Stomach smooth muscle (tissue), 2 donors: ENCODE data around the gene SPRYD7.
"Not testable (repeated sequence)": the region's sequence is repeated elsewhere in the genome, so short reads cannot be mapped to it uniquely, and the experiment has no call there.

Source experiments
- H3K27ac ChIP-seq: one replicate; pipeline ENCODE4 v1.7.0; 2013; ENCODE audit warnings: mild to moderate bottlenecking, low read length, inconsistent platforms
- H3K27me3 ChIP-seq, 2 donors: one replicate each; pipeline ENCODE4 v1.7.0; 2013; ENCODE audit warnings: low read length in 2 of 2; ENCODE audit not compliant: insufficient read depth in 2 of 2, control insufficient read depth in 1 of 2
- H3K36me3 ChIP-seq, 2 donors: one replicate each; pipeline ENCODE4 v1.7.0; 2013; ENCODE audit warnings: low read length in 2 of 2; ENCODE audit not compliant: control insufficient read depth in 2 of 2, insufficient read depth in 2 of 2
- H3K4me1 ChIP-seq: one replicate; pipeline ENCODE4 v1.7.0; 2013; ENCODE audit warnings: low read length; ENCODE audit not compliant: control insufficient read depth, insufficient read depth
- H3K4me3 ChIP-seq, 2 donors: one replicate each; pipeline ENCODE4 v1.7.0; 2013; ENCODE audit warnings: low read length in 2 of 2
- H3K9ac ChIP-seq, 2 donors: one replicate each; pipeline ENCODE4 v1.7.0; 2013; ENCODE audit warnings: low read length in 2 of 2, mild to moderate bottlenecking in 1 of 2
- H3K9me3 ChIP-seq, 2 donors: one replicate each; pipeline ENCODE4 v1.7.0; 2013; ENCODE audit warnings: low read length in 2 of 2; ENCODE audit not compliant: control insufficient read depth in 2 of 2
- donor health status: healthy.
- donor health status: Pancreatic carcinoma.

SPRYD7 gene

GRCh38 chr13:49954674-49955455 lies 18.7 kb upstream of the SPRYD7 start:
- Histone ChIP-seq H3K4me1 (no peaks in the 10 kb centered on the region), H3K27me3 (no peaks in the 10 kb centered on the region), H3K4me3 (no peak overlapping the region), H3K27ac (no peak overlapping the region), H3K9ac (no peak overlapping the region), H3K36me3 (no peaks in the 10 kb centered on the region), H3K9me3 (no peaks in the 10 kb centered on the region)

GRCh38 chr13:49953560-49953959 lies 17.4 kb upstream of the SPRYD7 start:
- no peak overlapping the region for H3K27ac ChIP-seq

DNA sequence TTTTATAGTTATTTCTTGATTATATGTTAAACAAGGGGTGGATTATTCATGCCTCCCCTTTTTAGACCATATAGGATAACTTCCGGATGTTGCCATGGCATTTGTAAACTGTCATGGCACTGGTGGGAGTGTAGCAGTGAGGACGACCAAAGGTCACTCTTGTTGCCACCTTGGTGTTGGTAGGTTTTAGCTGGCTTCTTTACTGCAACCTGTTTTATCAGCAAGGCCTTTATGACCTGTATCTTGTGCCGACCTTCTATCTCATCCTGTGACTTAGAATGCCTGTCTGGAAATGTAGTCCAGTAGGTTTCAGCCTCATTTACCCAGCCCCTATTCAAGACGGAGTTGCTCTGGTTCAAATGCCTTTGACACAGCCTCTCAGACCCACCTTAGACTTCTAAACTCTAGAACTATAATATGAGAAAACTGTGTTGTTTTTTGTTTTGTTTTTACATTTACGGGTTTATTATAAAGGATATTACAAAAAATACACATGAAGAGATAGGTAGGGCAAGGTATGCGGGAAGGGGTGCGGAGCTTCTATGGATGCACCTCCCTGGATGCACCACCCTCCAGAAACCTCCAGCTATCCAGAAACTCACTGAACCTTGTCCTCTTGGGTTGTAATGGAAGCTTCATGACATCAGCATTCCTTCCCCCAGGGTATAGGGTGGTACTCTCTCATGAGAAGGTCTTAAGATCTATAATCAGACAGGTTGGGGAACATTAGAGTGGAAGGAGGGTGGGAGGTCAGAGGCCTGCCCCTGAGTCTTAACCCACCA lies 15.8 kb upstream of the SPRYD7 start:
- no peak overlapping the region for H3K9ac ChIP-seq
- no peak overlapping the region for H3K27ac ChIP-seq
- no peaks in the 10 kb centered on the region for H3K4me1 ChIP-seq
- no peaks in the 10 kb centered on the region for H3K27me3 ChIP-seq
- no peaks in the 10 kb centered on the region for H3K9me3 ChIP-seq
- H3K36me3 ChIP-seq, result no peaks in the 10 kb centered on the region
- H3K4me3 ChIP-seq, result no peak overlapping the region

More at GRCh38 chr13:49953560-49953959, 17.4 kb upstream of the SPRYD7 start:
- Histone ChIP-seq H3K27me3 (no peaks in the 10 kb centered on the region), H3K4me3 (no peak overlapping the region), H3K9me3 (no peaks in the 10 kb centered on the region), H3K4me1 (no peaks in the 10 kb centered on the region), H3K36me3 (no peaks in the 10 kb centered on the region), H3K9ac (no peak overlapping the region)

- not testable (repeated sequence) for H3K36me3 ChIP-seq, H3K9ac ChIP-seq, H3K27ac ChIP-seq, H3K4me3 ChIP-seq, H3K4me1 ChIP-seq, H3K9me3 ChIP-seq, H3K27me3 ChIP-seq
These were observed 12.7 kb upstream of the SPRYD7 start for GRCh38 chr13:49948777-49949270.

DNA sequence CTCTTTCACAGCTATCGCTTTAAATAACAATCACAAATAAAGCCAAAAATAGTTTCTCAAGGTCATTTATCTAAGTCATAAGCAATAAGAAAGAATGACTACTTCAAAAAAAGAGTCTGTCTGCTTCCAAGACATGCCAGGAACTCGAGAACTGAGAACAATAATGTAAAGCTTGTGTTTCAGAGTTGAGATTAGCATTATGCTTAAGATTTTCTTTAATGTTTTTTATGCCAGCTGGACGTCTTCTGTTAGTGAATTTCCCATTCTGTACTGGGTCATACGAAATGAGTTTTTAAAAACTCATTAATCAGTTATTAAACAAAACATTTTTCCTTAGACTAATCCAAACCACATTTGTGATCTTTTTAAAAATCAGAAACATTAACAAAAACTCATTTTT lies 3.2 kb upstream of the SPRYD7 start:
- Histone ChIP-seq H3K9me3 (no peaks in the 10 kb centered on the region), H3K9ac (no peak overlapping the region), H3K36me3 (no peaks in the 10 kb centered on the region), H3K27ac (no peak overlapping the region), H3K4me1 (peaks cover 8% of the 10 kb centered on the region), H3K27me3 (no peaks in the 10 kb centered on the region), H3K4me3 (no peak overlapping the region)

DNA sequence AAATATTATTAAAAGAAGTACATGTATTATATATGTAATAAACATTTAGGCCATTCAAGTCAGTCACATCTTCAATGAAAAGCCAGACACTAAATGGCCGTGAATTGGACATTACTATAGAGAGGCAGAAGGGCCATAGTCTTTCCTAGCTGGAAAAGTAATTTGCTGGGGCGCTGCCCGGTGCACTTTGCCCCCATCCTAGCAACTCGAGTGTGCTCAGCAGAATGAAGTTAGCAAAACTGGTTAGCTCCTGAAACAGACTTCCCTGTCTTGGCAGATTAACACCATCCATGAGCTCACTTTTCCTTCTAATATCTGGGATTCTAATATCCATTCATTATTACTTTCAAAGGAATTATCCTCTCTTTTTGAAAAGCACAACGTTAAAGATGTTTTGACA lies 2.8 kb upstream of the SPRYD7 start:
- Histone ChIP-seq H3K27ac (no peak overlapping the region), H3K9ac (no peak overlapping the region), H3K36me3 (no peaks in the 10 kb centered on the region), H3K27me3 (no peaks in the 10 kb centered on the region), H3K4me3 (no peak overlapping the region), H3K4me1 (peaks cover 8% of the 10 kb centered on the region), H3K9me3 (no peaks in the 10 kb centered on the region)

GRCh38 chr13:49938314-49938713 lies 2.2 kb upstream of the SPRYD7 start:
- H3K27me3 ChIP-seq, result no peaks in the 10 kb centered on the region
- H3K9me3 ChIP-seq, result no peaks in the 10 kb centered on the region
- H3K36me3 ChIP-seq, result no peaks in the 10 kb centered on the region
- H3K9ac ChIP-seq, result no peak overlapping the region
- H3K27ac ChIP-seq, result no peak overlapping the region
- H3K4me3 ChIP-seq, result no peak overlapping the region
- H3K4me1 ChIP-seq, result peaks cover 8% of the 10 kb centered on the region

DNA sequence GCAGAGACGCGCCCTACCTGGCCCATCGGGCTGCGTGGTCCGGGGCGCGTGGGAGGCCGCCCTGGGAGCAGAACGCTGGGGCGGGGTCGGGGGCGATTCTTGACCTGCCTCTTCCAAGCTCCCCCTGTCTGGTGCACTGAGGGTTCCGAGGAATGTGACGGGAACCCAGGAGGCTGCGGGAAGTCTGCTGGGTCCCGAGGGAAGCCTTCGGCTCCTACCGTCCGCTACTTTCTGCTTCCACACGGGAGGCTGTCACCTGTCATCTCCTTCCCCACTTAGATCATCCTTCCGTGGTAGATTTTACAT lies 781 bp upstream of the SPRYD7 start:
- Histone ChIP-seq H3K36me3 (no peaks in the 10 kb centered on the region), H3K9ac (peak overlapping the region; percentile 66 to 83), H3K9me3 (no peaks in the 10 kb centered on the region), H3K4me1 (peaks cover 8% of the 10 kb centered on the region), H3K27me3 (no peaks in the 10 kb centered on the region), H3K4me3 (peak overlapping the region; percentile 88 to 95), H3K27ac (no peak overlapping the region)

- H3K9me3 ChIP-seq, result no peaks in the 10 kb centered on the region
- no peaks in the 10 kb centered on the region for H3K27me3 ChIP-seq
- H3K4me3 ChIP-seq, result peak overlapping the region; percentile 88 to 95
- H3K4me1 ChIP-seq, result peaks cover 8% of the 10 kb centered on the region
- H3K9ac ChIP-seq, result peak overlapping the region; percentile 80 to 91
- H3K36me3 ChIP-seq, result no peaks in the 10 kb centered on the region
- peak overlapping the region; percentile 65 for H3K27ac ChIP-seq
These were observed 717 bp downstream of the SPRYD7 start for GRCh38 chr13:49935171-49936074.

- Histone ChIP-seq H3K4me1 (peaks cover 4% of the 10 kb centered on the region), H3K36me3 (no peaks in the 10 kb centered on the region), H3K4me3 (no peak overlapping the region)
These were observed 2.6 kb downstream of the SPRYD7 start for GRCh38 chr13:49933511-49933910.

More at GRCh38 chr13:49933511-49933910, 2.6 kb downstream of the SPRYD7 start:
- H3K27me3 ChIP-seq, result no peaks in the 10 kb centered on the region
- no peak overlapping the region for H3K9ac ChIP-seq
- H3K27ac ChIP-seq, result no peak overlapping the region
- no peaks in the 10 kb centered on the region for H3K9me3 ChIP-seq
